Measurements from ENCODE around the gene MKKS. TPM values are rescaled to one million over a fixed set of nuclear protein-coding genes. Genes with fewer than 3 reads are reported as not detected.

Gene MKKS
- total RNA-seq, 1 experiment from 2014 or later = 10.6 TPM

DNA sequence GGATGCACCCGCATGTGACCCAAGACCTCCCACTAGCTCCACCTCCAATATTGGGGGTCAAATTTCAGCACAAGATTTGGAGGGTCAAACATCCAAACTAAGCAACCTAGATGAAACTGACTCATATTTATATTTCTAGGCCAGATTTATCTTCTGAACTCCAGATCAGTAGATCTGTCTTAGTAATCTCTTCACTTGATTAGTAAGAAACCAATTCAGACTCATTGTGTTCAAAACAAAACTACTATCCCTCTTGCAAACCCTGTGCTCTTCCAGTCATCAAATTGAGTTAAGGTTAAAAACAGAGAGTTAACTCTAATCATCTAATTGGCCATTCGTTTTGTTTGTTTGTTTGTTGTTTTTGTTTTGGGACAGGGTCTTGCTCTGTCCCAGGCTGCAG is 43.3 kb downstream of the MKKS start:
- Histone ChIP-seq H2BK12ac (ENCODE audit: insufficient read length, low read depth, low read length) (no peak overlapping the region), H2BK20ac (ENCODE audit: low read depth, low read length, poor library complexity, severe bottlenecking) (no peak overlapping the region), H2BK5ac (ENCODE audit: insufficient read length, low read length) (no peak overlapping the region), H3K4ac (ENCODE audit: low read depth, low read length) (no peak overlapping the region), H3K23me2 (ENCODE audit: insufficient read length, low read depth, low read length, poor library complexity, severe bottlenecking) (no peaks in the 10 kb centered on the region), H2BK120ac (ENCODE audit: low read depth, low read length, poor library complexity, severe bottlenecking) (no peak overlapping the region), H3K9ac (ENCODE audit: extremely low read depth, insufficient read length, low read length) (no peak overlapping the region), H3T11ph (ENCODE audit: low read length) (no peak overlapping the region), H4K91ac (ENCODE audit: insufficient read length, low read depth, low read length) (no peak overlapping the region), H4K5ac (ENCODE audit: insufficient read length, low read depth, low read length) (no peak overlapping the region), H3K23ac (ENCODE audit: insufficient read length, low read depth, low read length) (no peak overlapping the region), H2AK5ac (ENCODE audit: insufficient read length, low read length) (no peak overlapping the region), H3K4me2 (ENCODE audit: insufficient read depth, insufficient read length, low read length) (no peak overlapping the region), H2AFZ (ENCODE audit: low read length) (no peak overlapping the region), H3K4me1 (ENCODE audit: insufficient read depth, low read length) (no peaks in the 10 kb centered on the region), H3K56ac (ENCODE audit: insufficient read length, low read depth, low read length) (no peak overlapping the region), H3K18ac (ENCODE audit: insufficient read length, low read depth, low read length) (no peak overlapping the region), H4K20me1 (ENCODE audit: control insufficient read depth, insufficient read depth, insufficient read length) (no peaks in the 10 kb centered on the region), H3K79me2 (ENCODE audit: insufficient read depth, low read length) (no peaks in the 10 kb centered on the region), H3K9me3 (ENCODE audit: control insufficient read depth, low read depth, low read length) (no peaks in the 10 kb centered on the region), H4K8ac (replicated peaks; ENCODE audit: insufficient read length, low read depth, low read length) (no peak overlapping the region), H3K27ac (ENCODE audit: insufficient read length, low read depth, low read length) (no peak overlapping the region), H3K14ac (ENCODE audit: insufficient read depth, low read length) (no peak overlapping the region), H3K79me1 (ENCODE audit: insufficient read depth, low read depth, low read length, poor library complexity, severe bottlenecking) (no peaks in the 10 kb centered on the region), H2BK15ac (ENCODE audit: low read depth, low read length) (no peak overlapping the region), H3K27me3 (ENCODE audit: insufficient read depth, low read length) (no peaks in the 10 kb centered on the region)
- Mint-ChIP-seq H3K27ac (no peak overlapping the region), H3K27me3 (ENCODE audit: low read depth) (peaks cover 2% of the 10 kb centered on the region), H3K9me3 (peaks cover 6 to 14% of the 10 kb centered on the region in 2 experiments; a peak in 4 of 5 replicates), H3K36me3 (ENCODE audit: insufficient read depth in 1 of 3, low read depth in 3 of 3) (peaks cover 0 to 4% (median 0%) of the 10 kb centered on the region in 3 experiments; a peak in 4 of 7 replicates), H3K4me1 (peaks cover 2 to 4% of the 10 kb centered on the region in 2 experiments; a peak in 1 of 4 replicates), H3K4me3 (no peak overlapping the region)
- DNase-seq = no peak
- TF ChIP-seq, protein P1, sequence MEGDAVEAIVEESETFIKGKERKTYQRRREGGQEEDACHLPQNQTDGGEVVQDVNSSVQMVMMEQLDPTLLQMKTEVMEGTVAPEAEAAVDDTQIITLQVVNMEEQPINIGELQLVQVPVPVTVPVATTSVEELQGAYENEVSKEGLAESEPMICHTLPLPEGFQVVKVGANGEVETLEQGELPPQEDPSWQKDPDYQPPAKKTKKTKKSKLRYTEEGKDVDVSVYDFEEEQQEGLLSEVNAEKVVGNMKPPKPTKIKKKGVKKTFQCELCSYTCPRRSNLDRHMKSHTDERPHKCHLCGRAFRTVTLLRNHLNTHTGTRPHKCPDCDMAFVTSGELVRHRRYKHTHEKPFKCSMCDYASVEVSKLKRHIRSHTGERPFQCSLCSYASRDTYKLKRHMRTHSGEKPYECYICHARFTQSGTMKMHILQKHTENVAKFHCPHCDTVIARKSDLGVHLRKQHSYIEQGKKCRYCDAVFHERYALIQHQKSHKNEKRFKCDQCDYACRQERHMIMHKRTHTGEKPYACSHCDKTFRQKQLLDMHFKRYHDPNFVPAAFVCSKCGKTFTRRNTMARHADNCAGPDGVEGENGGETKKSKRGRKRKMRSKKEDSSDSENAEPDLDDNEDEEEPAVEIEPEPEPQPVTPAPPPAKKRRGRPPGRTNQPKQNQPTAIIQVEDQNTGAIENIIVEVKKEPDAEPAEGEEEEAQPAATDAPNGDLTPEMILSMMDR (conservative IDR thresholded peaks at IDR 0.05) = no peak
- no CpG with 5 or more reads among the region's 2 CpGs for WGBS (ENCODE audit: extremely low coverage, insufficient read length, low lambda C conversion rate)
